ENCODE data around the gene MAMSTR.

Gene MAMSTR

GRCh38 chr19:48711106-48711662 lies 8.3 kb downstream of the MAMSTR start:
- peaks cover 11% of the 10 kb centered on the region for H3K4me1 ChIP-seq (ENCODE audit: low read depth, poor library complexity, severe bottlenecking)
- no peak overlapping the region for H3K4me2 ChIP-seq
- H3K4me3 ChIP-seq (IDR thresholded peaks at IDR 0.05; ENCODE audit: insufficient read depth, low read depth, low read length) = no peak overlapping the region
- no peak overlapping the region for H3K27ac ChIP-seq
- no peaks in the 10 kb centered on the region; the same call in 1 of the 2 replicates for H3K27me3 ChIP-seq (ENCODE audit: insufficient read depth, low read depth)
- H3K9ac ChIP-seq = no peak overlapping the region
- no peak overlapping the region for H2AFZ ChIP-seq (ENCODE audit: low read depth)
- TF ChIP-seq CTCF (conservative IDR thresholded peaks at IDR 0.05; ENCODE audit: low read depth, low read length) = no peak
- H3K79me2 ChIP-seq (ENCODE audit: insufficient read depth, low read depth) = no peaks in the 10 kb centered on the region
- H3K36me3 ChIP-seq (ENCODE audit: insufficient read depth) = no peaks in the 10 kb centered on the region
- H4K20me1 ChIP-seq (ENCODE audit: insufficient read depth) = no peaks in the 10 kb centered on the region

GRCh38 chr19:48708471-48708870 lies 11.1 kb downstream of the MAMSTR start:
- peaks cover 12% of the 10 kb centered on the region; the same call in 1 of the 2 replicates for H3K27me3 ChIP-seq (ENCODE audit: insufficient read depth, low read depth)
- no peak for TF ChIP-seq CTCF (conservative IDR thresholded peaks at IDR 0.05; ENCODE audit: low read depth, low read length)
- no peak overlapping the region for H2AFZ ChIP-seq (ENCODE audit: low read depth)
- no peak overlapping the region for H3K9ac ChIP-seq
- no peaks in the 10 kb centered on the region for H3K79me2 ChIP-seq (ENCODE audit: insufficient read depth, low read depth)
- H4K20me1 ChIP-seq (ENCODE audit: insufficient read depth) = no peaks in the 10 kb centered on the region
- no peak overlapping the region for H3K4me3 ChIP-seq (IDR thresholded peaks at IDR 0.05; ENCODE audit: insufficient read depth, low read depth, low read length)
- H3K27ac ChIP-seq = no peak overlapping the region
- no peak overlapping the region for H3K4me2 ChIP-seq
- H3K36me3 ChIP-seq (ENCODE audit: insufficient read depth) = no peaks in the 10 kb centered on the region
- peaks cover 6% of the 10 kb centered on the region for H3K4me1 ChIP-seq (ENCODE audit: low read depth, poor library complexity, severe bottlenecking)

GRCh38 chr19:48705431-48705830 lies 14.1 kb downstream of the MAMSTR start:
- Histone ChIP-seq H3K27ac (no peak overlapping the region), H4K20me1 (ENCODE audit: insufficient read depth) (no peaks in the 10 kb centered on the region), H3K4me2 (no peak overlapping the region), H2AFZ (ENCODE audit: low read depth) (no peak overlapping the region), H3K79me2 (ENCODE audit: insufficient read depth, low read depth) (no peaks in the 10 kb centered on the region), H3K4me1 (ENCODE audit: low read depth, poor library complexity, severe bottlenecking) (no peaks in the 10 kb centered on the region), H3K27me3 (ENCODE audit: insufficient read depth, low read depth) (peaks cover 16% of the 10 kb centered on the region), H3K9ac (no peak overlapping the region), H3K36me3 (ENCODE audit: insufficient read depth) (no peaks in the 10 kb centered on the region), H3K4me3 (IDR thresholded peaks at IDR 0.05; ENCODE audit: insufficient read depth, low read depth, low read length) (no peak overlapping the region)
- no peak for TF ChIP-seq CTCF (conservative IDR thresholded peaks at IDR 0.05; ENCODE audit: low read depth, low read length)

- Histone ChIP-seq H3K4me2 (no peak overlapping the region), H4K20me1 (ENCODE audit: insufficient read depth) (no peaks in the 10 kb centered on the region), H3K27ac (no peak overlapping the region), H3K27me3 (ENCODE audit: insufficient read depth, low read depth) (peaks cover 21% of the 10 kb centered on the region), H3K4me1 (ENCODE audit: low read depth, poor library complexity, severe bottlenecking) (no peaks in the 10 kb centered on the region), H3K36me3 (ENCODE audit: insufficient read depth) (no peaks in the 10 kb centered on the region), H3K4me3 (IDR thresholded peaks at IDR 0.05; ENCODE audit: insufficient read depth, low read depth, low read length) (no peak overlapping the region), H2AFZ (ENCODE audit: low read depth) (no peak overlapping the region), H3K79me2 (ENCODE audit: insufficient read depth, low read depth) (no peaks in the 10 kb centered on the region), H3K9ac (no peak overlapping the region)
- TF ChIP-seq CTCF (conservative IDR thresholded peaks at IDR 0.05; ENCODE audit: low read depth, low read length) = no peak
Measured at GRCh38 chr19:48703316-48703715, 16.2 kb downstream of the MAMSTR start.

Measured in KMS-11 (cell line).